ENCODE measurements around the gene WDR41.

- TF ChIP-seq, protein P1, sequence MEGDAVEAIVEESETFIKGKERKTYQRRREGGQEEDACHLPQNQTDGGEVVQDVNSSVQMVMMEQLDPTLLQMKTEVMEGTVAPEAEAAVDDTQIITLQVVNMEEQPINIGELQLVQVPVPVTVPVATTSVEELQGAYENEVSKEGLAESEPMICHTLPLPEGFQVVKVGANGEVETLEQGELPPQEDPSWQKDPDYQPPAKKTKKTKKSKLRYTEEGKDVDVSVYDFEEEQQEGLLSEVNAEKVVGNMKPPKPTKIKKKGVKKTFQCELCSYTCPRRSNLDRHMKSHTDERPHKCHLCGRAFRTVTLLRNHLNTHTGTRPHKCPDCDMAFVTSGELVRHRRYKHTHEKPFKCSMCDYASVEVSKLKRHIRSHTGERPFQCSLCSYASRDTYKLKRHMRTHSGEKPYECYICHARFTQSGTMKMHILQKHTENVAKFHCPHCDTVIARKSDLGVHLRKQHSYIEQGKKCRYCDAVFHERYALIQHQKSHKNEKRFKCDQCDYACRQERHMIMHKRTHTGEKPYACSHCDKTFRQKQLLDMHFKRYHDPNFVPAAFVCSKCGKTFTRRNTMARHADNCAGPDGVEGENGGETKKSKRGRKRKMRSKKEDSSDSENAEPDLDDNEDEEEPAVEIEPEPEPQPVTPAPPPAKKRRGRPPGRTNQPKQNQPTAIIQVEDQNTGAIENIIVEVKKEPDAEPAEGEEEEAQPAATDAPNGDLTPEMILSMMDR (IDR thresholded peaks at IDR 0.05): no peak
- no peak for TF ChIP-seq POLR2A (IDR thresholded peaks at IDR 0.05)
- no peak for TF ChIP-seq EP300 (IDR thresholded peaks at IDR 0.05)
Observed at GRCh38 chr5:77499973-77500372, 7.9 kb upstream of the WDR41 start.
